Cardiac septum (tissue), 1 donor: Measurements from ENCODE around the gene SUCLA2. TPM values are rescaled to one million over a fixed set of nuclear protein-coding genes. Genes with fewer than 3 reads are reported as not detected.

Source experiments
- DNase-seq: peaks from one replicate; pipeline ENCODE4 v3.0.0-alpha.2; 2020; ENCODE audit warnings: low spot score
- intact Hi-C: fragments of 100-400 bp; cut with DNase I; formaldehyde crosslinking; loops from one replicate; pipeline ENCODE4 v1.14.0; 2022
- total RNA-seq: library from RNA; stranded (reverse); fragmentation: NEBNext Ultra II Directional; extraction: Animal tissue kit (Norgen Biotek cat#: 25700); gene quantifications from one replicate; pipeline ENCODE4 v1.2.1, GENCODE V29; 2021
- donor health status: DM: no; HTN: no; CAD: no.

The SUCLA2 gene
- total RNA-seq, 1 donor from 2014 or later = 100 TPM

- intact Hi-C loops = no loop called here
- DNase-seq = no peak
These were observed 84.0 kb downstream of the SUCLA2 start for GRCh38 chr13:47917022-47917574.

- DNase-seq = no peak
- intact Hi-C loops = no loop called here
These were observed 92.7 kb downstream of the SUCLA2 start for GRCh38 chr13:47908197-47908902.

- intact Hi-C loops = no loop called here
- DNase-seq = no peak
These were observed 96.2 kb downstream of the SUCLA2 start for GRCh38 chr13:47904891-47905290.

GRCh38 chr13:47904241-47904640 is 96.8 kb downstream of the SUCLA2 start:
- intact Hi-C loops = no loop called here
- DNase-seq = no peak

- intact Hi-C loops = no loop called here
- no peak for DNase-seq
These were observed 97.2 kb downstream of the SUCLA2 start for GRCh38 chr13:47903836-47904235.

GRCh38 chr13:47901441-47901840 is 99.6 kb downstream of the SUCLA2 start:
- intact Hi-C loops = no loop called here
- DNase-seq = no peak

- intact Hi-C loops = no loop called here
- no peak for DNase-seq
These were observed 103.0 kb downstream of the SUCLA2 start for GRCh38 chr13:47898080-47898479.

GRCh38 chr13:47897411-47898050 is 103.5 kb downstream of the SUCLA2 start:
- intact Hi-C loops = no loop called here
- no peak for DNase-seq

- DNase-seq = no peak
- intact Hi-C loops = no loop called here
These were observed 104.5 kb downstream of the SUCLA2 start for GRCh38 chr13:47896546-47896945.

GRCh38 chr13:47896111-47896510 is 105.0 kb downstream of the SUCLA2 start:
- intact Hi-C loops = no loop called here
- no peak for DNase-seq

GRCh38 chr13:47893527-47893926 is 107.5 kb downstream of the SUCLA2 start:
- intact Hi-C loops = no loop called here
- DNase-seq = no peak

Other genes with a start within 250 kb of the SUCLA2 start
- gene NUDT15, start 36.5 kb upstream of the SUCLA2 start, total RNA-seq = 8.4 TPM
- gene MED4, start 93.8 kb upstream of the SUCLA2 start, total RNA-seq = 39.6 TPM
- gene ITM2B, start 231.9 kb upstream of the SUCLA2 start, total RNA-seq = 386 TPM